Measurements from ENCODE around the gene ZNF497. TPM values are rescaled to one million over a fixed set of nuclear protein-coding genes. Genes with fewer than 3 reads are reported as not detected.

ZNF497 gene
- total RNA-seq, 4 donors from 2014 or later, result 7.1 to 16.2 (median 8.1) TPM

DNA sequence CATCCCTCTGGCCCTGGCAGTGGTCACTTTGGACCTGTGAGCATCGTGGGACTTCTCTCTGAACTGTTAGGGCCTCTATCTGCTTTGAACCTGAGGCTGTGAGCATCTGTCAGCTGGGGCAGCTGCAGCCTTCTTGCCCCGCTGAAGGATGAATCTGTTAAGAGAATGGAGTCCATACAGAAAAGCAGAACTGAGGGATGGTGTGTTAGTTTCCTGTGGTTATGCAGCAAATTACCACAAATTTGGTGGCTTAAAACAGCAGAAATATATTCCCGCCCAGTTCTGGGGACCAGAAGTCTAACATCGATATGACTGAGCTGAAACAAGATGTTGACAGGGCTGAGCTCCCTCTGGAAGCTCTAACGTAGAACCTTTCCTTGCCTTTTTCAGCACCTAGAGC is 1.6 kb upstream of the ZNF497 start:
- 91 to 92% methylated on average over 4 to 5 of the region's 5 CpGs for WGBS, 2 donors
- H3K36me3 ChIP-seq, result no peaks in the 10 kb centered on the region
- no peaks in the 10 kb centered on the region for H3K9me3 ChIP-seq
- TF ChIP-seq, protein P1, sequence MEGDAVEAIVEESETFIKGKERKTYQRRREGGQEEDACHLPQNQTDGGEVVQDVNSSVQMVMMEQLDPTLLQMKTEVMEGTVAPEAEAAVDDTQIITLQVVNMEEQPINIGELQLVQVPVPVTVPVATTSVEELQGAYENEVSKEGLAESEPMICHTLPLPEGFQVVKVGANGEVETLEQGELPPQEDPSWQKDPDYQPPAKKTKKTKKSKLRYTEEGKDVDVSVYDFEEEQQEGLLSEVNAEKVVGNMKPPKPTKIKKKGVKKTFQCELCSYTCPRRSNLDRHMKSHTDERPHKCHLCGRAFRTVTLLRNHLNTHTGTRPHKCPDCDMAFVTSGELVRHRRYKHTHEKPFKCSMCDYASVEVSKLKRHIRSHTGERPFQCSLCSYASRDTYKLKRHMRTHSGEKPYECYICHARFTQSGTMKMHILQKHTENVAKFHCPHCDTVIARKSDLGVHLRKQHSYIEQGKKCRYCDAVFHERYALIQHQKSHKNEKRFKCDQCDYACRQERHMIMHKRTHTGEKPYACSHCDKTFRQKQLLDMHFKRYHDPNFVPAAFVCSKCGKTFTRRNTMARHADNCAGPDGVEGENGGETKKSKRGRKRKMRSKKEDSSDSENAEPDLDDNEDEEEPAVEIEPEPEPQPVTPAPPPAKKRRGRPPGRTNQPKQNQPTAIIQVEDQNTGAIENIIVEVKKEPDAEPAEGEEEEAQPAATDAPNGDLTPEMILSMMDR (IDR thresholded peaks at IDR 0.05), result no peak
- TF ChIP-seq POLR2A (IDR thresholded peaks at IDR 0.05), result no peak
- H3K27ac ChIP-seq, result no peak overlapping the region
- H3K4me1 ChIP-seq, result peaks cover 0 to 5% of the 10 kb centered on the region in 2 donors
- intact Hi-C loops (cut with DNase I), result no loop called here
- H3K27me3 ChIP-seq, result no peaks in the 10 kb centered on the region
- H3K4me3 ChIP-seq (replicated peaks in 1 of 3), result no peak overlapping the region
- no peak for DNase-seq

DNA sequence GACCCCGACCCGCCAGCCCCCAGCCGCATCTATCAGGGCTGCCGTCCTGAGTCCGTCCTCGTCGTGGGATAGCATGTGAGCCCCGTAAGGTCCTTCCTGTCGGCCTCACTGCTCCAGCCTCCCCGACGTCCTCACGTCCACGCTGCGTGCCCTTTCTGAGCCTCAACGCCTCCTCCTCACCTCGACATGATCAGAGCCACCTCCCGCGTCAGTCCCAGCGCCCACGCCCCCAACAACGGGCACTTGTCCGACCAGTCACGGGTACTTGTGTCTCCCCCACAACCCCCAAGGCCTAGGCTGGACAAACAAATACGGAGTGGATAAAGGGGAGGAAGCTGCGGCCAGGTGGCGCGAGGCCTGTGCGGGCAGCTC is 665 bp downstream of the ZNF497 start:
- intact Hi-C loops (cut with DNase I), result no loop called here
- H3K4me1 ChIP-seq, result peaks cover 0 to 5% of the 10 kb centered on the region in 2 donors
- no peak for TF ChIP-seq POLR2A (IDR thresholded peaks at IDR 0.05)
- 2 to 4% methylated on average over 24 to 28 of the region's 28 CpGs for WGBS, 2 donors
- no peaks in the 10 kb centered on the region for H3K9me3 ChIP-seq
- H3K4me3 ChIP-seq (replicated peaks in 1 of 3), result peak overlapping the region; percentile 56 to 88 (median 83)
- peak overlapping the region; percentile 60 to 95 (median 81) for H3K27ac ChIP-seq
- no peaks in the 10 kb centered on the region for H3K27me3 ChIP-seq
- H3K36me3 ChIP-seq, result no peaks in the 10 kb centered on the region
- peak in 1 of 2 donors; percentile 42 for DNase-seq

DNA sequence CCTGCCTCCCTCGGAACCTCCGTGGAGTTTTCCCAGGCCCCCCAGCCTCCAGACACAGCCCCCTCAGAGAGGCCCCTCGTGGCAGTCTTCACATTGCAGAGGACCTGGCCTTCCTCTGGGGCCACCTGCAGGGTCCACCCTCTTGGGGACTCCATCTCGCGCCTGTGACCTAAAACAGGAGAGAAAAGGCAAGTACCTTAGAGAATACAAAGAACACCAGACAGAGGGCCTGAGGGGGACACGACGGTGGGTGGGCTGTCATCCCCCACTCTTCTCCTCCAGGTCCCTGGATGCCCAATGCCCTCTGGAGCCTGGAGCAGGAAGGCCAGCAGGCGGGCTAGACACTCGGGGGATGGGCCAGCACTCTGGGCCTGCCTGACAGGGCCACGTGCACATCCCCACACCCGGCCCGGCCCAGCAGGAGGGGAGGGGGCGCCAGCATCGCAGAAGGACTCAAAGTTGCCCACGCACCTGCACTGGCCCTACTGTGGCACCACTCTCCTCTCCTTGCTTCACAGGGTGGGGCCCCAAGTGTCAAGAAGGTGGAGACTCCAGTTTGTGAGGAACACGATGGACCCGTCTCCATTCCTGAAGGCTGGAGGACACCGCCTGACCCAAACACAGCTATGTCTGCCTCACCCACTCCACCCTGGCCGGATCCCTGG is 4.9 kb downstream of the ZNF497 start:
- Histone ChIP-seq H3K27me3 (no peaks in the 10 kb centered on the region), H3K27ac (no peak overlapping the region), H3K4me3 (replicated peaks in 1 of 3) (no peak overlapping the region), H3K36me3 (no peaks in the 10 kb centered on the region), H3K4me1 (peaks cover 0 to 5% of the 10 kb centered on the region in 2 donors), H3K9me3 (no peaks in the 10 kb centered on the region)
- TF ChIP-seq, protein P1 (IDR thresholded peaks at IDR 0.05), result no peak
- TF ChIP-seq POLR2A (IDR thresholded peaks at IDR 0.05), result no peak
- intact Hi-C loops (cut with DNase I), result no loop called here
- DNase-seq, result no peak
- WGBS, 2 donors, result 76 to 86% methylated on average over 13 to 16 of the region's 19 CpGs

DNA sequence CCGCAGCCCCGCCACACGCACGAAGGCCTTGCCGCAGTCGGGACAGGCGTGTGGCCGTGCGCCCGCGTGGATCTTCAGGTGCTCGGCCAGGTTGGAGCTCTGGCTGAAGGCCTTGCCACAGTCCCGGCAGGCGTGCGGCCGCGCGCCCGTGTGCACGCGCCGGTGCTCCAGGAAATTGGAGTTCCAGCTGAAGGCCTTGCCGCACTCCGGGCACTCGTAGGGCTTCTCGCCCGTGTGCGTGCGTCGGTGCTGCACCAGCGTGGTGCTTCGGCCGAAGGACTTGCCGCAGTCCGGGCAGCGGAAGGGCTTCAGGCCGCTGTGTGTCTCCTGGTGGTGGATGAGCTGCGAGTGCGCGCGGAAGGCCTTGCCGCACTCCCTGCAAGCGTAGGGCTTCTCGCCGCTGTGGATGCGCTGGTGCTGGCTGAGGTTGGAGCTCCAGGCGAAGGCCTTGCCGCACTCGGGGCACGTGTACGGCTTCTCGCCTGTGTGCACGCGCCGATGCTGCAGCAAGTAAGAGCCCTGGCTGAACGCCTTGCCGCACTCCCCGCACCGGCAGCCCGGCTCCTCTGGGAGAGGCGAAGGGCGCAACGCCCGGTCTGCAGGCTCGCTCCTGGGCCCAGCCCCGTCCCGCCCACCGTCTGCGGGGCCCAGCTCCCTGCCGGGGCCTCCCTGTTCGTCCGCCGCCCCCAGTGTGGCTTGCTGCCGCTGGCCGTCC is 5.6 kb downstream of the ZNF497 start:
- Histone ChIP-seq H3K36me3 (no peaks in the 10 kb centered on the region), H3K4me1 (peaks cover 0 to 5% of the 10 kb centered on the region in 2 donors), H3K27me3 (no peaks in the 10 kb centered on the region), H3K9me3 (no peaks in the 10 kb centered on the region), H3K27ac (no peak overlapping the region), H3K4me3 (replicated peaks in 1 of 3) (no peak overlapping the region)
- no peak for DNase-seq
- intact Hi-C loops (cut with DNase I), result no loop called here
- WGBS, 2 donors, result 58 to 59% methylated on average over 12 to 33 of the region's 75 CpGs
- TF ChIP-seq, protein P1 (IDR thresholded peaks at IDR 0.05), result no peak
- no peak for TF ChIP-seq POLR2A (IDR thresholded peaks at IDR 0.05)

DNA sequence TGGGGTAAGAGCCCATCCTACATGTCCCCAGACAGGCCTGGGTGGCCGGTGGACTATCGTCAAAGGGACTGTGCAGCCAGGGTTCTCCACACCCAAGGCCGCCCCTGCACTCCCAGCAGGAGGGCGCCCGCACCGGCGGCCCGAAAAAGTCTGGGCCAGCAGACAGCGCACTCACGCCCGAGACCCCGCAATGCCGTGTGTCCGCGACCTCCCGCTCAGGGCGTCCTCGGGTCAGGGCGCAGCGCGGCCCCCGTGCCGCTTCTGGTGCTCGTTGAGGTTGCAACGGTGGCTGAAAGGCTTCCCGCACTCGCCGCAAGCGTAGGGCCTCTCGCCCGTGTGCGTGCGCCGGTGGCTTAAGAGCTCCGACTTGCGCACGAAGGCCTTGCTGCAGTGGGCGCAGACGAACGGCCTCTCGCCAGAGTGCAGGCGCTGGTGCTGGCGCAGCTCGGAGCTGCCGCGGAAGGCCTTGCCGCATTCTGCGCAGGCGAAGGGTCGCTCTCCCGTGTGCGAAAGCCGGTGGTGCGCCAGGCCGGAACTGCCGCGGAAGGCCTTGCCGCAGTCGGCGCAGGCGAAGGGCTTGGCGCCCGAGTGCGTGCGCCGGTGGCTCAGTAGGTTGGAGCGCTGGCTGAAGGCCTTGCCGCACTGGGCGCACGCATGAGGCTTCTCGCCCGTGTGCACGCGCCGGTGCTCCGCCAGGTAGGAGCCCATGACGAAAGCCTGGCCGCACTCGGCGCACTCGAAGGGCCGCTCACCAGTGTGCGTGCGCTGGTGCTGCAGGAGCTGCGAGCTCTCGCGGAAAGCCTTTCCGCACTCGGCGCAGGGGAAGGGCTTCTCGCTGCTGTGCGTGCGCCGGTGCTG is 6.4 kb downstream of the ZNF497 start:
- DNase-seq, result no peak
- no peaks in the 10 kb centered on the region for H3K4me1 ChIP-seq
- no peaks in the 10 kb centered on the region for H3K9me3 ChIP-seq
- 45 to 62% methylated on average over 11 to 20 of the region's 94 CpGs for WGBS, 2 donors
- no peaks in the 10 kb centered on the region for H3K27me3 ChIP-seq
- no peaks in the 10 kb centered on the region for H3K36me3 ChIP-seq
- H3K27ac ChIP-seq, result no peak overlapping the region
- no peak overlapping the region for H3K4me3 ChIP-seq (replicated peaks in 1 of 3)
- intact Hi-C loops (cut with DNase I), result no loop called here
- no peak for TF ChIP-seq POLR2A (IDR thresholded peaks at IDR 0.05)
- TF ChIP-seq, protein P1 (IDR thresholded peaks at IDR 0.05), result no peak

Measured in thyroid gland (tissue), 4 donors.